HG03025 (cell line): ENCODE results near the gene EFNA5.

Experiments used
- ATAC-seq: cut with Tn5 transposase; IDR thresholded peaks from one replicate; pipeline ENCODE4 v1.9.1; 2021; ENCODE audit warnings: mild to moderate bottlenecking, moderate library complexity; ENCODE audit not compliant: unreplicated experiment, low FRiP score

The EFNA5 gene

GRCh38 chr5:107531308-107531707 is 139.4 kb downstream of the EFNA5 start:
- ATAC-seq = no peak

GRCh38 chr5:107529618-107530017 is 141.1 kb downstream of the EFNA5 start:
- ATAC-seq = no peak

GRCh38 chr5:107526270-107526937 is 144.3 kb downstream of the EFNA5 start:
- ATAC-seq = no peak

GRCh38 chr5:107524111-107524510 is 146.6 kb downstream of the EFNA5 start:
- no peak for ATAC-seq

- no peak for ATAC-seq
These were observed 147.6 kb downstream of the EFNA5 start for GRCh38 chr5:107523029-107523680.

GRCh38 chr5:107522456-107522855 is 148.3 kb downstream of the EFNA5 start:
- no peak for ATAC-seq

GRCh38 chr5:107519900-107520354 is 150.8 kb downstream of the EFNA5 start:
- no peak for ATAC-seq

- ATAC-seq = no peak
These were observed 152.1 kb downstream of the EFNA5 start for GRCh38 chr5:107518616-107519015.

- ATAC-seq = no peak
These were observed 152.5 kb downstream of the EFNA5 start for GRCh38 chr5:107518190-107518589.

- ATAC-seq = peak; percentile 45
These were observed 153.3 kb downstream of the EFNA5 start for GRCh38 chr5:107517185-107518033.

- no peak for ATAC-seq
These were observed 154.1 kb downstream of the EFNA5 start for GRCh38 chr5:107516452-107517184.

GRCh38 chr5:107515521-107516080 is 155.1 kb downstream of the EFNA5 start:
- ATAC-seq = no peak

GRCh38 chr5:107514305-107514704 is 156.4 kb downstream of the EFNA5 start:
- ATAC-seq = no peak

- ATAC-seq = peak; percentile 40
These were observed 157.2 kb downstream of the EFNA5 start for GRCh38 chr5:107513337-107514085.

GRCh38 chr5:107512029-107512428 is 158.7 kb downstream of the EFNA5 start:
- ATAC-seq = no peak

- no peak for ATAC-seq
These were observed 160.6 kb downstream of the EFNA5 start for GRCh38 chr5:107510125-107510524.

- ATAC-seq = no peak
These were observed 162.6 kb downstream of the EFNA5 start for GRCh38 chr5:107508097-107508496.

GRCh38 chr5:107505763-107506534 is 164.8 kb downstream of the EFNA5 start:
- no peak for ATAC-seq

- ATAC-seq = no peak
These were observed 166.3 kb downstream of the EFNA5 start for GRCh38 chr5:107504424-107504823.
